ENCODE data around the gene HSD17B12.
"Not testable (repeated sequence)": the region's sequence is repeated elsewhere in the genome, so short reads cannot be mapped to it uniquely, and the experiment has no call there.

The HSD17B12 gene

GRCh38 chr11:43671284-43671683 lies 9.3 kb upstream of the HSD17B12 start:
- H3K36me3 ChIP-seq (ENCODE audit: insufficient read depth, low read length); H3K9me3 ChIP-seq (ENCODE audit: control insufficient read depth, insufficient read depth, low read length); H3K4me1 ChIP-seq (ENCODE audit: insufficient read depth, low read length); H3K9ac ChIP-seq (ENCODE audit: low read depth, low read length): not testable (repeated sequence)

- Histone ChIP-seq H3K4me1 (ENCODE audit: insufficient read depth, low read length) (no peaks in the 10 kb centered on the region), H3K9ac (ENCODE audit: low read depth, low read length) (no peak overlapping the region), H3K9me3 (ENCODE audit: control insufficient read depth, insufficient read depth, low read length) (no peaks in the 10 kb centered on the region), H3K36me3 (ENCODE audit: insufficient read depth, low read length) (no peaks in the 10 kb centered on the region)
Measured at GRCh38 chr11:43674560-43674959, 6.0 kb upstream of the HSD17B12 start.

- Histone ChIP-seq H3K36me3 (ENCODE audit: insufficient read depth, low read length) (no peaks in the 10 kb centered on the region), H3K4me1 (ENCODE audit: insufficient read depth, low read length) (no peaks in the 10 kb centered on the region), H3K9ac (ENCODE audit: low read depth, low read length) (no peak overlapping the region), H3K9me3 (ENCODE audit: control insufficient read depth, insufficient read depth, low read length) (no peaks in the 10 kb centered on the region)
Measured at GRCh38 chr11:43676933-43677332, 3.6 kb upstream of the HSD17B12 start.

- Histone ChIP-seq H3K4me1 (ENCODE audit: insufficient read depth, low read length) (peaks cover 6% of the 10 kb centered on the region; the same call in 1 of the 2 replicates), H3K9me3 (ENCODE audit: control insufficient read depth, insufficient read depth, low read length) (no peaks in the 10 kb centered on the region)
Measured at GRCh38 chr11:43681401-43681942, 934 bp downstream of the HSD17B12 start.

GRCh38 chr11:43682081-43682480 lies 1.5 kb downstream of the HSD17B12 start:
- not testable (repeated sequence) for H3K4me1 ChIP-seq (ENCODE audit: insufficient read depth, low read length); H3K9me3 ChIP-seq (ENCODE audit: control insufficient read depth, insufficient read depth, low read length); H3K36me3 ChIP-seq (ENCODE audit: insufficient read depth, low read length)
- H3K9ac ChIP-seq (ENCODE audit: low read depth, low read length), result peak overlapping the region; percentile 80

More at GRCh38 chr11:43681401-43681942, 934 bp downstream of the HSD17B12 start:
- Histone ChIP-seq H3K36me3 (ENCODE audit: insufficient read depth, low read length) (0 out of 2 replicates have a peak, but pooled peaks cover 3% of the 10 kb centered on the region), H3K9ac (ENCODE audit: low read depth, low read length) (peak overlapping the region; percentile 80)

- H3K36me3 ChIP-seq (ENCODE audit: insufficient read depth, low read length), result 0 out of 2 replicates have a peak, but pooled peaks cover 3% of the 10 kb centered on the region
Measured at GRCh38 chr11:43685440-43685839, 4.9 kb downstream of the HSD17B12 start.

GRCh38 chr11:43686207-43686606 lies 5.7 kb downstream of the HSD17B12 start:
- Histone ChIP-seq H3K9ac (ENCODE audit: low read depth, low read length) (no peak overlapping the region), H3K9me3 (ENCODE audit: control insufficient read depth, insufficient read depth, low read length) (no peaks in the 10 kb centered on the region), H3K36me3 (ENCODE audit: insufficient read depth, low read length) (0 out of 2 replicates have a peak, but pooled peaks cover 3% of the 10 kb centered on the region), H3K4me1 (ENCODE audit: insufficient read depth, low read length) (peaks cover 6% of the 10 kb centered on the region)

More at GRCh38 chr11:43685440-43685839, 4.9 kb downstream of the HSD17B12 start:
- Histone ChIP-seq H3K4me1 (ENCODE audit: insufficient read depth, low read length) (peaks cover 6% of the 10 kb centered on the region), H3K9ac (ENCODE audit: low read depth, low read length) (no peak overlapping the region), H3K9me3 (ENCODE audit: control insufficient read depth, insufficient read depth, low read length) (no peaks in the 10 kb centered on the region)

- Histone ChIP-seq H3K36me3 (ENCODE audit: insufficient read depth, low read length) (0 out of 2 replicates have a peak, but pooled peaks cover 3% of the 10 kb centered on the region), H3K9me3 (ENCODE audit: control insufficient read depth, insufficient read depth, low read length) (no peaks in the 10 kb centered on the region), H3K4me1 (ENCODE audit: insufficient read depth, low read length) (peaks cover 6% of the 10 kb centered on the region), H3K9ac (ENCODE audit: low read depth, low read length) (no peak overlapping the region)
Measured at GRCh38 chr11:43687120-43687791, 6.7 kb downstream of the HSD17B12 start.

- Histone ChIP-seq H3K9me3 (ENCODE audit: control insufficient read depth, insufficient read depth, low read length) (no peaks in the 10 kb centered on the region), H3K36me3 (ENCODE audit: insufficient read depth, low read length) (no peaks in the 10 kb centered on the region), H3K9ac (ENCODE audit: low read depth, low read length) (no peak overlapping the region), H3K4me1 (ENCODE audit: insufficient read depth, low read length) (peaks cover 6% of the 10 kb centered on the region)
Measured at GRCh38 chr11:43688394-43688793, 7.9 kb downstream of the HSD17B12 start.

- H3K9ac ChIP-seq (ENCODE audit: low read depth, low read length), result no peak overlapping the region
- no peaks in the 10 kb centered on the region; the same call in none of the 2 replicates for H3K4me1 ChIP-seq (ENCODE audit: insufficient read depth, low read length)
- no peaks in the 10 kb centered on the region for H3K9me3 ChIP-seq (ENCODE audit: control insufficient read depth, insufficient read depth, low read length)
- H3K36me3 ChIP-seq (ENCODE audit: insufficient read depth, low read length), result no peaks in the 10 kb centered on the region
Measured at GRCh38 chr11:43689167-43689566, 8.6 kb downstream of the HSD17B12 start.

- Histone ChIP-seq H3K4me1 (ENCODE audit: insufficient read depth, low read length) (no peaks in the 10 kb centered on the region; the same call in 1 of the 2 replicates), H3K9ac (ENCODE audit: low read depth, low read length) (no peak overlapping the region), H3K9me3 (ENCODE audit: control insufficient read depth, insufficient read depth, low read length) (no peaks in the 10 kb centered on the region), H3K36me3 (ENCODE audit: insufficient read depth, low read length) (no peaks in the 10 kb centered on the region)
Measured at GRCh38 chr11:43690929-43691725, 10.6 kb downstream of the HSD17B12 start.

GRCh38 chr11:43691806-43692205 lies 11.3 kb downstream of the HSD17B12 start:
- H3K4me1 ChIP-seq (ENCODE audit: insufficient read depth, low read length), result no peaks in the 10 kb centered on the region; the same call in 1 of the 2 replicates
- H3K36me3 ChIP-seq (ENCODE audit: insufficient read depth, low read length), result no peaks in the 10 kb centered on the region
- no peak overlapping the region for H3K9ac ChIP-seq (ENCODE audit: low read depth, low read length)
- no peaks in the 10 kb centered on the region for H3K9me3 ChIP-seq (ENCODE audit: control insufficient read depth, insufficient read depth, low read length)

GRCh38 chr11:43693069-43693468 lies 12.5 kb downstream of the HSD17B12 start:
- Histone ChIP-seq H3K9me3 (ENCODE audit: control insufficient read depth, insufficient read depth, low read length) (no peaks in the 10 kb centered on the region), H3K9ac (ENCODE audit: low read depth, low read length) (no peak overlapping the region), H3K4me1 (ENCODE audit: insufficient read depth, low read length) (no peaks in the 10 kb centered on the region), H3K36me3 (ENCODE audit: insufficient read depth, low read length) (no peaks in the 10 kb centered on the region)

GRCh38 chr11:43693731-43694130 lies 13.2 kb downstream of the HSD17B12 start:
- H3K9me3 ChIP-seq (ENCODE audit: control insufficient read depth, insufficient read depth, low read length), result no peaks in the 10 kb centered on the region
- H3K9ac ChIP-seq (ENCODE audit: low read depth, low read length), result no peak overlapping the region
- no peaks in the 10 kb centered on the region for H3K36me3 ChIP-seq (ENCODE audit: insufficient read depth, low read length)
- H3K4me1 ChIP-seq (ENCODE audit: insufficient read depth, low read length), result no peaks in the 10 kb centered on the region

Data from ES-I3 (cell line).